Right atrium auricular region (tissue), 2 donors: Measurements from ENCODE around the gene DENND2D. TPM values are rescaled to one million over a fixed set of nuclear protein-coding genes. Genes with fewer than 3 reads are reported as not detected.

ENCODE experiments used
- DNase-seq: peaks from one replicate; pipeline ENCODE4 v3.0.0-alpha.2; 2019; ENCODE audit warnings: low spot score
- H3K27ac ChIP-seq, 2 donors: fragments of 200-600 bp; sonication (generic); 1 replicate in 1 of 2; 2 replicates in 1 of 2; pipeline ENCODE4 v1.5.1; 2016 to 2019
- H3K27me3 ChIP-seq, 2 donors: fragments of 200-600 bp; sonication (generic); one replicate each; pipeline versions ENCODE4 v1.5.1 to v1.6.0; 2017 to 2019
- H3K36me3 ChIP-seq: fragments of 200-600 bp; sonication (generic); one replicate; pipeline ENCODE4 v1.5.1; 2016
- H3K4me1 ChIP-seq, 2 donors: fragments of 200-600 bp; sonication (generic); one replicate each; pipeline versions ENCODE4 v1.5.1 to v1.6.0; 2017 to 2019
- H3K4me3 ChIP-seq, 2 donors: fragments of 200-600 bp; sonication (generic); 1 replicate in 1 of 2; 2 replicates in 1 of 2; pipeline ENCODE4 v1.5.1; 2017 to 2019; ENCODE audit warnings: mild to moderate bottlenecking in 1 of 2, moderate library complexity in 1 of 2
- H3K9me3 ChIP-seq, 2 donors: fragments of 200-600 bp; sonication (generic); one replicate each; pipeline ENCODE4 v1.5.1; 2019
- CTCF ChIP-seq, 2 donors: fragments of 200-600 bp; sonication (generic); IDR thresholded peaks; one replicate each; pipeline ENCODE4 v1.5.1; 2019; ENCODE audit warnings: antibody characterized with exemption in 2 of 2
- total RNA-seq, 2 donors: library from RNA; depleted of rRNA; stranded (reverse); fragments of >200 nt; gene quantifications; one replicate each; pipeline ENCODE4 v1.1.0, GENCODE V29; 2016

DENND2D gene
- total RNA-seq, 2 donors from 2014 or later, result 1.7 to 5.7 TPM

DNA sequence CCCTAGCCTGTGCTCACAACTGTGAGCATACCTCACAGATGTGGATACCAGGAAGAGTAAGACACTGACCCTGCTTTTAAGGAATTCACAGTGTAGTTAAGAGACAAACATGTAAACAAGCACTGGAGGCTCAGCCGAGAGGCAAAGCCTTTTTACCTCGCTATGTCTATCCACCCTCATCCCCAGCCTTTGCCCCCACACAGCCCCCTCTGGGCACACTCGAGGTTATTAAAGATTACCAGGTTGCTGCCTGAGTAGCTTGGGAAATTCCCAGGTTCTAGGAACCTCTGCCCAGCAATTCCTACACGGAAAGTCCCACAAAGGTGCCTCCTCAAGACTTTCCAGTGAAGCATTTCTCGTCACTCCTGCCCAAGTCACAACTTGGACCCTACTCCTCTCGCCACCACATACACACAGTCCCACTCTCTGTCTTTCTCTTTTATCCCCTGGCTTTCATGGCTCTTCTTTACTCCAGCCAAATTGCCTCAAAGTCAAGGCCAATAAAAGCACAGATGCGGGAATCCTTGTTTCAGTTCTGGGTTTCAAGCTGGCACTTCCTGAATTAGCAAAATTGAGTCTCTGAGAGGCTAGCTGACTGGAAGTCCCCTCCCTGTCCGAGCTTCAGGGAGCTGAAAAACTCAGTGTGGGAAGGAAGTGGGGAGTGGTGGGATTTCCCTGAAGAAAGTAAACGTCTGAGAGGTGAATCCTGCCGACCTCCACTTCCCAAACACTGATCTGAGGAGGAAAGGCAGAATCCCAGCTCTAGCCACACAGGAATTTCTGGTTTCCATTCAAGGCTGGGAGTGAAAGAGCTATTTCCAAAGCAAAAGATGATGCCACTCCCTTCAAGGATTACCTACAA is 7.6 kb downstream of the DENND2D start:
- peak overlapping the region; percentile 13 to 16 for H3K27ac ChIP-seq
- peaks cover 6% of the 10 kb centered on the region for H3K36me3 ChIP-seq

GRCh38 chr1:111192074-111192473 is 8.4 kb downstream of the DENND2D start:
- peaks cover 0 to 13% of the 10 kb centered on the region in 2 donors for H3K4me1 ChIP-seq
- DNase-seq, result no peak

More for the DNA sequence above, 7.6 kb downstream of the DENND2D start:
- H3K9me3 ChIP-seq, result no peaks in the 10 kb centered on the region
- no peak overlapping the region for H3K4me3 ChIP-seq
- no peaks in the 10 kb centered on the region for H3K27me3 ChIP-seq
- no peak for DNase-seq
- H3K4me1 ChIP-seq, result peaks cover 0 to 13% of the 10 kb centered on the region in 2 donors
- TF ChIP-seq CTCF (IDR thresholded peaks at IDR 0.05), result no peak

DNA sequence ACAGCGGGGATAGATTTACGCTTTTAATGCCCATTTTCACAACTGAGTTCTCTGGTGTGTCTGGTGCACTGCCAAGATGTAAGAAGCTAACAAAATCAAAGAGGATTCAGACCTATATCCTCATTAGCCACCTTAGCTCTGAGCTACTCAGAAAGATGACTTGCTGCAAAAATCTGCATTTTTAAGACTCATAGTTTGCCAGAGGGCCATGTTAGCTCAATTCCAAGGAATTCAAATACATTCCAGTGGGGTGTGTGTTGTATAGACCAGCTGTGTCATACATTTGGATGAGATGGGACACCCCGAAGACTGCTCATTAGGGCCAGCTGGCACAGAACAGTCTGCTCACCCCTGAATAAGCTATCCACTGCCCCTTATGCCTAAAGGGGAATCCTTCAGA is 8.9 kb downstream of the DENND2D start:
- no peak overlapping the region for H3K4me3 ChIP-seq
- H3K4me1 ChIP-seq, result peaks cover 0 to 13% of the 10 kb centered on the region in 2 donors
- H3K9me3 ChIP-seq, result no peaks in the 10 kb centered on the region
- peaks cover 20% of the 10 kb centered on the region for H3K36me3 ChIP-seq
- no peak overlapping the region for H3K27ac ChIP-seq
- no peak for DNase-seq
- H3K27me3 ChIP-seq, result no peaks in the 10 kb centered on the region
- TF ChIP-seq CTCF (IDR thresholded peaks at IDR 0.05), result no peak

More at GRCh38 chr1:111192074-111192473, 8.4 kb downstream of the DENND2D start:
- no peak for TF ChIP-seq CTCF (IDR thresholded peaks at IDR 0.05)
- H3K4me3 ChIP-seq, result no peak overlapping the region
- no peak overlapping the region for H3K27ac ChIP-seq
- no peaks in the 10 kb centered on the region for H3K9me3 ChIP-seq
- H3K36me3 ChIP-seq, result peaks cover 14% of the 10 kb centered on the region
- H3K27me3 ChIP-seq, result no peaks in the 10 kb centered on the region

DNA sequence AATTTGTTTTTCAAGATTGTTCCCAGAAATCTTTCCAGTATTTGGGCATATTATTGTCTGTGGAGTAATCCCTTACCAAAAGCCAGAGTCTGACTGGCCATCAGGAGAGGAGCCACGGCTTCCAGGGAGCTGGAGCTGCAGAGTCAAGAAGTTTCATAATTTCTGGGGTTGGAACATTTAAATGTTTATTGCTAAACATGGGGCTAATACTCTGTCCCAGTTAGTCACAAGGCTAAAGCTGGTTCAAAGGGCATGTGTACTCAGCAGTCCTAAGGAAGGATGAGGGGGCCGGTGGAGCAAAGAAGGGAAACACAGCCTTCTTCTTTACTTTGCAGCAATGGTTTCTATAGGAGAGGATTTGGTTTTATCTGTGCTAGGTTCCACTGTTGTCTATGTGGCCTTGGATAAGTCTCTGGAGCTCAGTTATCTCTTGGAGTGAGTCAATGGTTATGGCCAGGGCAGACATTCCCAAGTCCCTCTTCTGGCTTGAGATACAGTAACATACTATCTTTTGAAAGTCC is 9.5 kb downstream of the DENND2D start:
- Histone ChIP-seq H3K4me1 (peaks cover 0 to 13% of the 10 kb centered on the region in 2 donors), H3K4me3 (no peak overlapping the region), H3K27me3 (no peaks in the 10 kb centered on the region), H3K9me3 (no peaks in the 10 kb centered on the region), H3K36me3 (peaks cover 25% of the 10 kb centered on the region), H3K27ac (no peak overlapping the region)
- TF ChIP-seq CTCF (IDR thresholded peaks at IDR 0.05), result no peak
- DNase-seq, result no peak

- H3K27ac ChIP-seq, result no peak overlapping the region
- no peaks in the 10 kb centered on the region for H3K9me3 ChIP-seq
- H3K36me3 ChIP-seq, result peaks cover 50% of the 10 kb centered on the region
- no peaks in the 10 kb centered on the region for H3K4me1 ChIP-seq
- H3K27me3 ChIP-seq, result no peaks in the 10 kb centered on the region
- DNase-seq, result no peak
- TF ChIP-seq CTCF (IDR thresholded peaks at IDR 0.05), result no peak
- no peak overlapping the region for H3K4me3 ChIP-seq
Measured at GRCh38 chr1:111184663-111185062, 15.8 kb downstream of the DENND2D start.
